HG03064 (cell line): ENCODE measurements around the gene KATNAL1.

ENCODE experiments used
- ATAC-seq: cut with Tn5 transposase; IDR thresholded peaks from one replicate; pipeline ENCODE4 v1.9.1; 2021; ENCODE audit warnings: low read depth; ENCODE audit not compliant: unreplicated experiment

The KATNAL1 gene

GRCh38 chr13:30333616-30334015 lies 26.3 kb upstream of the KATNAL1 start:
- no peak for ATAC-seq

GRCh38 chr13:30332456-30333143 lies 25.2 kb upstream of the KATNAL1 start:
- ATAC-seq = no peak

GRCh38 chr13:30331331-30331771 lies 24.0 kb upstream of the KATNAL1 start:
- no peak for ATAC-seq

- ATAC-seq = no peak
Observed at GRCh38 chr13:30329009-30329585, 21.7 kb upstream of the KATNAL1 start.

- no peak for ATAC-seq
Observed at GRCh38 chr13:30325668-30326067, 18.3 kb upstream of the KATNAL1 start.

GRCh38 chr13:30323524-30323923 lies 16.2 kb upstream of the KATNAL1 start:
- no peak for ATAC-seq

GRCh38 chr13:30322428-30322827 lies 15.1 kb upstream of the KATNAL1 start:
- ATAC-seq = no peak

GRCh38 chr13:30321256-30321655 lies 13.9 kb upstream of the KATNAL1 start:
- ATAC-seq = no peak

GRCh38 chr13:30319655-30320054 lies 12.3 kb upstream of the KATNAL1 start:
- ATAC-seq = no peak

- no peak for ATAC-seq
Observed at GRCh38 chr13:30319130-30319529, 11.8 kb upstream of the KATNAL1 start.

GRCh38 chr13:30318026-30318425 lies 10.7 kb upstream of the KATNAL1 start:
- ATAC-seq = no peak

GRCh38 chr13:30314562-30314961 lies 7.2 kb upstream of the KATNAL1 start:
- ATAC-seq = no peak

- no peak for ATAC-seq
Observed at GRCh38 chr13:30314069-30314468, 6.7 kb upstream of the KATNAL1 start.

- ATAC-seq = no peak
Observed at GRCh38 chr13:30313311-30313710, 6.0 kb upstream of the KATNAL1 start.

- no peak for ATAC-seq
Observed at GRCh38 chr13:30312904-30313303, 5.6 kb upstream of the KATNAL1 start.

GRCh38 chr13:30308548-30308947 lies 1.2 kb upstream of the KATNAL1 start:
- ATAC-seq = no peak

GRCh38 chr13:30307971-30308290 lies 580 bp upstream of the KATNAL1 start:
- ATAC-seq = no peak

GRCh38 chr13:30306762-30307193 lies 573 bp downstream of the KATNAL1 start:
- peak; percentile 76 for ATAC-seq

- ATAC-seq = no peak
Observed at GRCh38 chr13:30305456-30305970, 1.8 kb downstream of the KATNAL1 start.

- no peak for ATAC-seq
Observed at GRCh38 chr13:30303269-30303668, 4.1 kb downstream of the KATNAL1 start.

GRCh38 chr13:30301827-30302226 lies 5.5 kb downstream of the KATNAL1 start:
- no peak for ATAC-seq

GRCh38 chr13:30300596-30300995 lies 6.8 kb downstream of the KATNAL1 start:
- ATAC-seq = no peak
